Measurements from ENCODE around the gene PRR23A.
"Not testable (repeated sequence)": the region's sequence is repeated elsewhere in the genome, so short reads cannot be mapped to it uniquely, and the experiment has no call there.

PRR23A gene

DNA sequence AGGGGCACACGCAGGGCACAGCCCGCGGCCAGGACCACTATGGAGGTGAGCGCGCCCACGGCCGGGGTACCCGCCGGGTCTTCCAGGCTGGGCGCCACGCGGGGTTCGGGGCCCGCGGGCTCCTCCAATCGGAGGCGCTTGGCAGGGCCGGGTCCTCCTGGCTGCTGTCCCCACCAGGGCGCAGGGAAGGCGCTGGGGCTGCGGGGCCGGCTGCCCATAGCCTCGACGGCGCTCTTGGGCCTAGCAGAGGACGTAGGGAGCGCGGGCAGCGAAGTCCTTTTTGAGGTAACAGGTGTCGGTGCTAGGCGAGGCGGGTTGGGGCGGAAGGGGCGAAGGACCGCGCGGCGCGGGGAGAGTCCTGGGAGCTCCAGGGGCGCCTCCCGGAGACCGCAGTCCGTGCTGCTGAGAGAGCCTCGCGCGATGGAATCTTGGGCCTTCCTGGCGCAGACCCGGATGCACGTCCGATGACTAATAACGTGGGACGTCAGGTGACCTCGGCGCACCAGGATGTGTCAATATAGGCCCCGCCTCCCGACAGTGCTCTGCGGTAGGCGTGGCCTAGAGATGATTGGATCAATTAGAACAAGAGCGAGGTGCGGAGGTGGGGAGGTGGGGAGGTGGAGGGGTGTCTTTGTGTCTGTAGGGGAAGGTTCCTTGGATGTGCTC lies at the start of gene PRR23A:
TSS of gene PRR23A (minus strand) at position 218 of the 666 bp plus-strand sequence. CDS start at position 218, 0 bp downstream.
- DNase-seq (ENCODE audit: low read depth in 4 of 4, low spot score in 1 of 4) = no peak

DNA sequence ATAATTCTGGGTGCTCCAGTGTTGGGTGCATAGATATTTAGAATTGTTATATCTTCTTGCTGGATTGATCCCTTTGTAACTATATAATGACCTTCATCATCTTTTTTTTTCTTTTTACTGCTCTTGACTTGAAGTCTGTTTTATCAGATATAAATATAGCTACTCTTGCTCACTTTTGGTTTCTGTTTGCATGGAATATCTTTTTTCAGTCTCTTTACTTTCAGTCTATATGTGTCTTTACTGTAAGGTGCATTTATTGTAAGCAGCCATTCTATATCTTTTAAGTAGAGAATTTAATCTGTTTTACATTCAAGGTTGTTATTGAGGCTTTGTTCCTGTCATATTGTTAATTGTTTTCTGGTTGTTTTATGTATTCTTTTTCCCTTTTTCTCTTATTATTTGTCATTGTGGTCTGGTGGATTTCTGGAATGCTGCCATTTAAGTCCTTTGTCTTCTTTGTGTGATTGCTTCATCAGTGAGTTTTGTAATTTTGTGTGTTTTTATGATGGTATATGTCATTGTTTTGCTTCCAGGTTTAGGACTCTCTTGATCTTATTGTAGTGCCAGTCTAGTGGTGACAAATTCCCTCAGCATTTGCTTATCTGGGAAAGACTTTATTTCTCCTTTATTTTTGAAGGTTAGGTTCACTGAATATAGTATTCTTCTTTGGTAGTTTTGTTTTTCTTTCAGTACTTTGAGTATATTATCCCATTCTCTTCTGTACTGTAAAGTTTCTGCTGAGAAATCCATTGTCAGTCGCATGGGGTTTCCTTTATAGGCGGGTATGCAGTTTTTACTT lies 46.9 kb upstream of the PRR23A start:
- DNase-seq (ENCODE audit: low read depth in 4 of 4, low spot score in 1 of 4) = no peak

DNA sequence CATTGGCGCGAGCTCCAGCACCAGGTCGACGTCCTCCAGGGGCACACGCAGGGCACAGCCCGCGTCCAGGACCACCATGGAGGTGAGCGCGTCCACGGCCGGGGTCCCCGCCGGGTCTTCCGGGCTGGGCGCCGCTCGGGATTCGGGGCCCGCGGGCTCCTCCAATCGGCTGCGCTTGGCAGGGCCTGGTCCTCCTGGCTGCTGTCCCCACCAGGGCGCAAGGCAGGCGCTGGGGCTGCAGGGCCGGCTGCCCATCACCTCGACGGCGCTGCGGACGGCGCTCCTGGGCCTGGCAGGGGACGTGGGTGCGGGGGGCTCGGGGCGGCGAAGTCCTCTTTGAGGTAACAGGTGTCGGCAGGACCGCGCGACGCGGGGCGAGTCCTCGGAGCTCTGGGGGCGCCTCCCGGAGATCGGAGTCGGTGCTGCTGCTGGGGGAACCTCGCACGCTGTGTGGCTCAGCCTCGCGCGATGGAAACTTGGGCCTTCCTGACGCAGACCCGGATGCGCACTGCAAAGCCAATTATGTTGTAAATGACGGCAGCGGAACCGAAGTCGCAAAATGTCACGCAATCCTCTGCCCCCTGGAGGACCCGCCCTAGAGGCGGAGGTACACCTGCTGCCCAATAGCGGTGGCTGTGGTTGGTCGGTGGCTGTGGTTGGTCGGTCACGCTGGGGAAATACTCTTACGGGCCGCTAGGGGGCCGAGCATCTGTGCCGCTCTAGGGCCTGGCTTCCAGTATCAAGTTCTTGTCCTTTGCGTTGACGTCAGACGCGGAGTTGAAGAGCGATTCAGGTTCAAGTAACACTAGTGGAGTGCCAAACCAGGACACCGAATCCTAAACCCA lies 38.5 kb upstream of the PRR23A start, which contains the start of gene PRR23C:
TSS of gene PRR23C (minus strand) at position 527 of the 845 bp plus-strand sequence. CDS start at position 255, 272 bp downstream.
- DNase-seq (ENCODE audit: low read depth in 4 of 4, low spot score in 1 of 4) = no peak

DNA sequence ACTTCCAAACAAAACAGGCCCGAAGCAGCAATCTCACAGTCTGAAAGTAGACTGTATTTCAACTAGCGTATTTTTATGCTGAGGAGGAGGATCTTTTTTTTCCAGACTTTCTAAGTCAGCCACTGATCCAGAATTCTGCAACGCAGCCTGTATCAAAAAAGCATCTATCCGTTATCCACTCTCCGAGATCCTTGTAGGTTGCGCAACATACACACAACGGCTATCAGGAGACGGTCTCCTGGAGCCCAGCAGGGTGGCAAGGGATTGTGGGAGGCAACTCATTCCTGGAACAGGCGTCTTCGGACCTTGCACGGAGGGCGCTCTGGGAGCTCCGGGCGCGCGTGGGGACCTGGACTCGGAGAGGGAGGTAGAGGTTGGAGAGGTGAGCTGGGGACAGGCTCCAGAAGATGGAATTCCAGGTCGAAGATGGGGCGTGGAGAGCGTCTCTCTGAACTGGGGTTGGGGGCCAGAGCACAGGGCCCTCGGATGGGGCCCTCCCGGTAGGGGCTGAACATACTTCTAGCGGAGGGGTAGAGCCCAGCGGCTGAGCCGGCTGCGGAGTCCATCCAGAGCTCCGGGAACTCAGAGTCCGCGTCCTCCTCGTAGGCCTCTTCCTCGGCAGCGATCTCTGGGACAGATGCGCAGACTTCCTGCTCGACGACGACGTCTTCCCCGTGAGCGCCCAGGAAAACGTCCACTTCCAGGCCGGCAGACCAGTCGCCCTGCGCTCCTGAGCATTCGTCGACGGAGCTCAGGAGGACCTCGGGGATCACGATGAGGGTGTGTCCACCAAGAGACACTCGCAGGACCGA lies 37.7 kb upstream of the PRR23A start:
- DNase-seq (ENCODE audit: low read depth in 4 of 4, low spot score in 1 of 4) = no peak

DNA sequence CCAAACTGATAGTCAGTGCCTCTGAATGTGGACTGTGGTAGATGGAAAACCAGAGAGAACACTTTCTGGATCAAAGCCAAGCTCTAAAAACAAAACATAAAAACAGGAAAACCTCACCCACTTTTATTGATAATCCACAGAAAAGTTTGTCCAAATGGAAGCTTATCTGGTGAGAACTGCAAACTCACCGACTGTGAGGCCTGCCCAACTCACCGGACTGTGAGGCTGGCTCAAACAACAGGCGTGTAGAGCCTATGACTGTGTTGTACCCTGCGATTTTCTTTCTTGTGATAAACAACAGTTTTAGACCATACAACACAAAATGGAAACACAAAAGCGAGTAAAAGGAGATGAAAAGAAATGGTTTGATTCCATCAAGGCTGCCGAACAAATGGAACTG lies 31.4 kb upstream of the PRR23A start:
- DNase-seq (ENCODE audit: low read depth in 4 of 4, low spot score in 1 of 4) = no peak

GRCh38 chr3:139032326-139033002 lies 26.4 kb upstream of the PRR23A start:
- DNase-seq (ENCODE audit: low read depth in 4 of 4, low spot score in 1 of 4) = no peak

DNA sequence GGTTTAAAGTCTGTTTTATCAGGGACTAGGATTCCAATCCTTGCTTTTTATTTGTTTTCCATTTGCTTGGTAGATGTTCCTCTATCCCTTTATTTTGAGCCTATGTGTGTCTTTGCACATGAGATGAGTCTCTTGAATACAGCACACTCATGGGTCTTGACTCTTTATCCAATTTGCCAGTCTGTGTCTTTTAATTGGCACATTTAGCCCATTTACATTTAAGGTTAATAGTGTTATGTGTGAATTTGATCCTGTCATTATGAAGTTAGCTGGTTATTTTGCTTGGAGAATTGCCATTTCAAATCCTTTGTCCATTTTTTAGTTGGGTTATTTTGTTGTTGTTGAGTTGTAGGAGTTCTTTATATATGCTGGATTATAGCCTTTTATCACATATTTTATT lies 24.5 kb upstream of the PRR23A start:
- not testable (repeated sequence) for DNase-seq (ENCODE audit: low read depth in 4 of 4, low spot score in 1 of 4)

- no peak for DNase-seq (ENCODE audit: low read depth in 4 of 4, low spot score in 1 of 4)
Measured at GRCh38 chr3:139024968-139025367, 18.9 kb upstream of the PRR23A start.

GRCh38 chr3:139020868-139021234 lies 14.8 kb upstream of the PRR23A start, which contains the start of gene PRR23B:
Gene PRR23B (minus strand): TSS chr3:139020926. CDS start chr3:139020661, 265 bp downstream.
- no peak for DNase-seq (ENCODE audit: low read depth in 4 of 4, low spot score in 1 of 4)

DNA sequence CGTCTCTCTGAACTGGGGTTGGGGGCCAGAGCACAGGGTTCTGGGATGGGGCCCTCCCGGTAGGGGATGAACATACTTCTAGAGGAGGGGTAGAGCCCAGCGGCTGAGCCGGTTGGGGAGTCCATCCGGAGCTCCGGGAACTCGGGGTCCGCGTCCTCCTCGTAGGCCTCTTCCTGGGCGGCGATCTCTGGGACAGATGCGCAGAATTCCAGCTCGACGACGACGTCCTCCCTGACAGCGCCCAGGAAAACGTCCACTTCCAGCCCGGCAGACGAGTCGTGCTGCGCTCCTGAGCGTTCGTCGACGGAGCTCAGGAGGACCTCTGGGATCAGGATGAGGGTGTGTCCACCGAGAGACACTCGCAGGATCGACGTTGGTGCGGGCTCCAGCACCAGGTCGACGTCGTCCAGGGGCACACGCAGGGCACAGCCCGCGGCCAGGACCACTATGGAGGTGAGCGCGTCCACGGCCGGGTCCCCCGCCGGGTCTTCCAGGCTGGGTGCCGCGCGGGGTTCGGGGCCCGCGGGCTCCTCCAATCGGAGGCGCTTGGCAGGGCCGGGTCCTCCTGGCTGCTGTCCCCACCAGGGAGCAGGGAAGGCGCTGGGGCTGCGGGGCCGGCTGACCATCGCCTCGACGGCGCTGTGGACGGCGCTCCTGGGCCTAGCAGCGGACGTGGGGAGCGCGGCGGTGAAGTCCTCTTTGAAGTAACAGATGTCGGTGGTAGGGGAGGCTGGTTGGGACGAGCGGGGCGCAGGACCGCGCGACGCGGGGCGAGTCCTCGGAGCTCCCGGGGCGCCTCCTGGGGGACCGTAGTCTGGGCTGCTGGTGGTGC lies 14.2 kb upstream of the PRR23A start:
- no peak for DNase-seq (ENCODE audit: low read depth in 4 of 4, low spot score in 1 of 4)

GRCh38 chr3:139016430-139017048 lies 10.5 kb upstream of the PRR23A start:
- no peak for DNase-seq (ENCODE audit: low read depth in 4 of 4, low spot score in 1 of 4)

- no peak for DNase-seq (ENCODE audit: low read depth in 4 of 4, low spot score in 1 of 4)
Measured at GRCh38 chr3:139005356-139005993, 593 bp downstream of the PRR23A start.

DNA sequence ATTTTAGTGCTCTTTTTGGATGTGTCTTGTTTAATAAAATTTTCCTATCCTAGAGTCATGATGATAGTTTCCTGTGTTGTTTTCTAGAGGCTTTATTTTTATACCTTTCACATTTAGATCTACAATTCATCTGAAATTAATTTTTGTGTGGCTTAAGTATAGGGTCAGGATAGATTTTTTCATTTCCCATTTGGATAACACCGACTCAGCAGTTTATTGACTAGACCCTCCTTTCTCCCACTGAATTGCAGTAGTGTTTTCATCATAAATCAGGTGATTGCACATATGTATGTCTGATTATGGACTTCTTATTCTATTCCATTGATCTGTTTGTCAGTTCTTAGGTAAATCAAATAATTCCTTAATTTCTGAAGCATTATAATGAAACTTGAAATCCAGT lies 10.4 kb downstream of the PRR23A start:
- DNase-seq (ENCODE audit: low read depth in 4 of 4, low spot score in 1 of 4) = no peak

DNA sequence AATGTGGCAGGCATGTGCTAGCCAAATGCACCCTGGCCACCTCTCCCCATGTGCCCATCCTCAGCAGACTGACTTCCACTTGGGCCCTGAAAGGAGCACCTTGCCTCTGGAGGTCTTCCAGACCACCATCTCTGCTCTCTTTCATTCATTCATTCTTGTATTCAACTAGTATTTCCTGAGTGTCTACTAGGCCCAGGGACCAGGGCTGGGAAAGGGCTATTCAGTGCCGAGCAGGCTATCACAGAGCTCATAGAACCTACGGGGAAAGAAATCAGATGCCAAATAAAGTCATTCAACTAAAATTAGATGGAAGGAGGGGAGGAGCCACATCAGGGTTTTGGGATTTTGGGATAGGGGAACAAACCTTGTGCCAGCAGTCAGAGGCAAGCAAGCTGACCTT lies 18.9 kb downstream of the PRR23A start:
- no peak for DNase-seq (ENCODE audit: low read depth in 4 of 4, low spot score in 1 of 4)

GRCh38 chr3:138985932-138986331 lies 20.1 kb downstream of the PRR23A start:
- no peak for DNase-seq (ENCODE audit: low read depth in 4 of 4, low spot score in 1 of 4)

- no peak for DNase-seq (ENCODE audit: low read depth in 4 of 4, low spot score in 1 of 4)
Measured at GRCh38 chr3:138984816-138985215, 21.3 kb downstream of the PRR23A start.

DNA sequence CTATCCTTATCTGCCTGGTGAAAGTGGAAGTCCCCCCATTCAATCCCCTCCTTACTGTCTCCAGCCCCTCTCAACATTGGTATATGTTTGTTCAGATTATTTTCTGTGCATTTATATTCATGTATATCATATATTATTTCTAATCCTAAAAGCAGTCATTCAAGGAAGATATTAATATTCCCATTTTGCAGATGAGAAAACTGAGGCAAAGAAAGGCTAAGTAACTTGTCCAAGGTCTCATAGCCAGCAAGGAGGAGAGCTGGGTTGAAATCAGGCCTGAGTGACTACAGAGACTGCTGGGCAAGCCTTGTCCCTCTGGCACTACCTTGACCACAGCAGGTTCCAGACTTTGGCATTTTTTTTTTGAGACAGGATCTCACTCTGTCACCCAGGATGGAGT lies 30.0 kb downstream of the PRR23A start:
- no peak for DNase-seq (ENCODE audit: low read depth in 4 of 4, low spot score in 1 of 4)

DNA sequence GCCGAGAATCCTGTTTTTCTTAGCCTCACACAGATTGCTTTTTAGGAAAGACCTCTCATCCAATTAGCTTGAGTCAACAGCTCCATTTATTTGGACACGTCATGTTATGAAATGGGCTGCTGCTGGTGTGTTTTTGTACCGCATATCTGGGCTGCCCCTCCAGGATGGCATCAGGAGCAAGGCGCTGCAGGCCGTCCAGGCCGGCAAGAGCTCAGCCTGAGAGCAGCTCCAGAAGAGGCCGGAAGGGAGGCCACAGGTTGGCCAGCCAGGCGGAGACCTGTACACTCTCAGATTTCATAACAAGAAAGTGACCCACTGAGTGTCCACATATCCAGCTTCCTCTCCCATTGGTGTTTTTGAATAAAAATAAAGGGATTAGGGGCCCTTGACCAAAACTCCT lies 30.7 kb downstream of the PRR23A start:
- no peak for DNase-seq (ENCODE audit: low read depth in 4 of 4, low spot score in 1 of 4)

All from stimulated activated CD4-positive, alpha-beta T cell treated with anti-CD3 and anti-CD28 coated beads, Interleukin-1b, Interleukin-23, amount 100 ng/mL, for 24 hours (primary cell).